Loucy (cell line): ENCODE data around the gene ASTN2.

ENCODE experiments used
- H2AFZ ChIP-seq: fragments of 200-600 bp; sonication (generic); 2 replicates; pipeline ENCODE4 v1.6.0; 2016; ENCODE audit warnings: antibody characterized with exemption, mild to moderate bottlenecking, low read length, moderate library complexity
- H3F3A ChIP-seq: fragments of 200-600 bp; 2 replicates; pipeline ENCODE4 v1.6.0; 2016; ENCODE audit warnings: antibody characterized with exemption, low read depth, mild to moderate bottlenecking
- H3K27me3 ChIP-seq: fragments of 200-600 bp; sonication (generic); 2 replicates; pipeline ENCODE4 v1.6.1; 2014; ENCODE audit warnings: low read length, mild to moderate bottlenecking; ENCODE audit not compliant: insufficient read depth, poor library complexity, severe bottlenecking
- H3K36me3 ChIP-seq: fragments of 200-600 bp; sonication (generic); 2 replicates; pipeline ENCODE4 v1.6.1; 2016; ENCODE audit warnings: low read length; ENCODE audit not compliant: insufficient read depth
- H3K4me1 ChIP-seq: fragments of 200-600 bp; sonication (generic); 2 replicates; pipeline ENCODE4 v1.5.1; 2014; ENCODE audit warnings: low read length, mild to moderate bottlenecking; ENCODE audit not compliant: insufficient read depth, poor library complexity, severe bottlenecking
- H3K4me2 ChIP-seq: fragments of 200-600 bp; sonication (generic); 2 replicates; pipeline ENCODE4 v1.6.0; 2014; ENCODE audit warnings: antibody characterized with exemption, low read length, low read depth, mild to moderate bottlenecking; ENCODE audit not compliant: poor library complexity, severe bottlenecking
- H3K4me3 ChIP-seq: fragments of 200-600 bp; sonication (generic); 2 replicates; pipeline ENCODE4 v1.5.1; 2014; ENCODE audit warnings: low read length, mild to moderate bottlenecking, mixed read lengths; ENCODE audit not compliant: poor library complexity, severe bottlenecking
- H3K79me2 ChIP-seq: fragments of 200-600 bp; sonication (generic); 2 replicates; pipeline ENCODE4 v1.6.1; 2014; ENCODE audit warnings: low read length; ENCODE audit not compliant: insufficient read depth
- H3K9ac ChIP-seq: fragments of 200-600 bp; sonication (generic); 2 replicates; pipeline ENCODE4 v1.6.0; 2014; ENCODE audit warnings: mild to moderate bottlenecking, low read depth, low read length, moderate library complexity; ENCODE audit not compliant: poor library complexity, severe bottlenecking
- H3K9me2 ChIP-seq: fragments of 200-600 bp; sonication (generic); replicated peaks from 2 replicates; pipeline ENCODE4 v1.6.1; 2016; ENCODE audit warnings: low read depth, low read length, mixed read lengths
- H3K9me3 ChIP-seq: fragments of 200-600 bp; sonication (generic); 2 replicates; pipeline ENCODE4 v1.6.1; 2014; ENCODE audit warnings: mild to moderate bottlenecking, antibody characterized with exemption, low read length, low read depth; ENCODE audit not compliant: insufficient read depth
- H4K20me1 ChIP-seq: fragments of 200-600 bp; sonication (generic); 2 replicates; pipeline ENCODE4 v1.6.0; 2014; ENCODE audit warnings: antibody characterized with exemption, low read length, mild to moderate bottlenecking; ENCODE audit not compliant: insufficient read depth, poor library complexity, severe bottlenecking
- CTCF ChIP-seq: fragments of 200-600 bp; sonication (generic); conservative IDR thresholded peaks from 2 replicates; pipeline ENCODE4 v1.5.1; 2014; ENCODE audit warnings: mild to moderate bottlenecking, antibody characterized with exemption, low read length
- EZH2phosphoT487 ChIP-seq: fragments of 200-600 bp; IDR thresholded peaks from 2 replicates; pipeline ENCODE4 v1.6.1; 2018; ENCODE audit warnings: antibody characterized with exemption, mild to moderate bottlenecking, moderate library complexity, borderline replicate concordance

The ASTN2 gene

GRCh38 chr9:116991051-116991450 is 423.8 kb downstream of the ASTN2 start:
- Histone ChIP-seq H3K4me2 (no peak overlapping the region), H2AFZ (no peak overlapping the region), H3K79me2 (no peaks in the 10 kb centered on the region), H4K20me1 (no peaks in the 10 kb centered on the region), H3F3A (no peaks in the 10 kb centered on the region), H3K9ac (no peak overlapping the region), H3K4me1 (no peaks in the 10 kb centered on the region), H3K27me3 (no peaks in the 10 kb centered on the region), H3K9me2 (no peaks in the 10 kb centered on the region), H3K9me3 (no peaks in the 10 kb centered on the region), H3K36me3 (no peaks in the 10 kb centered on the region), H3K4me3 (no peak overlapping the region)
- TF ChIP-seq CTCF (no peak), EZH2phosphoT487 (no peak)

- Histone ChIP-seq H3K79me2 (no peaks in the 10 kb centered on the region), H3K4me3 (no peak overlapping the region), H3K4me1 (no peaks in the 10 kb centered on the region), H2AFZ (no peak overlapping the region), H3K9ac (no peak overlapping the region), H3K4me2 (no peak overlapping the region), H3K27me3 (no peaks in the 10 kb centered on the region), H3K9me3 (no peaks in the 10 kb centered on the region), H3K9me2 (no peaks in the 10 kb centered on the region), H3K36me3 (no peaks in the 10 kb centered on the region), H3F3A (no peaks in the 10 kb centered on the region), H4K20me1 (no peaks in the 10 kb centered on the region)
- TF ChIP-seq CTCF: no peak
- no peak for TF ChIP-seq EZH2phosphoT487
These were observed 424.3 kb downstream of the ASTN2 start for GRCh38 chr9:116990592-116990991.

GRCh38 chr9:116987721-116988485 is 427.0 kb downstream of the ASTN2 start:
- no peak overlapping the region for H3K4me3 ChIP-seq
- H3K9ac ChIP-seq: no peak overlapping the region
- no peaks in the 10 kb centered on the region for H3K27me3 ChIP-seq
- H3K4me2 ChIP-seq: no peak overlapping the region
- H3K9me2 ChIP-seq: no peaks in the 10 kb centered on the region
- no peaks in the 10 kb centered on the region for H3K4me1 ChIP-seq
- TF ChIP-seq CTCF (no peak), EZH2phosphoT487 (no peak)
- no peaks in the 10 kb centered on the region for H4K20me1 ChIP-seq
- no peak overlapping the region for H2AFZ ChIP-seq
- no peaks in the 10 kb centered on the region for H3K79me2 ChIP-seq
- no peaks in the 10 kb centered on the region for H3F3A ChIP-seq
- no peaks in the 10 kb centered on the region for H3K9me3 ChIP-seq
- H3K36me3 ChIP-seq: no peaks in the 10 kb centered on the region
